Measurements from ENCODE around the gene DSP. TPM values are rescaled to one million over a fixed set of nuclear protein-coding genes. Genes with fewer than 3 reads are reported as not detected.

Gene DSP
- total and polyA plus RNA-seq, 2 experiments from 2014 or later = 16.8 to 43.7 TPM

- Histone ChIP-seq H3K9me2 (ENCODE audit: insufficient read depth) (no peaks in the 10 kb centered on the region), H3K4me2 (no peak overlapping the region), H3K27me3 (ENCODE audit: insufficient read depth) (no peaks in the 10 kb centered on the region), H4K20me1 (replicated peaks; ENCODE audit: insufficient read depth) (no peaks in the 10 kb centered on the region; the same call in 1 of the 2 replicates), H3K36me3 (ENCODE audit: insufficient read depth) (peaks cover 4% of the 10 kb centered on the region; the same call in 1 of the 2 replicates), H3K4me3 (no peak overlapping the region), H3F3A (replicated peaks; ENCODE audit: low read depth) (no peaks in the 10 kb centered on the region), H2AFZ (no peak overlapping the region), H3K79me2 (replicated peaks; ENCODE audit: insufficient read depth) (peaks cover 3% of the 10 kb centered on the region), H3K27ac (ENCODE audit: low read depth) (no peak overlapping the region), H3K4me1 (ENCODE audit: insufficient read depth) (peaks cover 3% of the 10 kb centered on the region; the same call in 1 of the 2 replicates)
- H3K4me1 Mint-ChIP-seq = peaks cover 7% of the 10 kb centered on the region
- no peak for DNase-seq (ENCODE audit: low spot score)
- no peak overlapping the region for H3K27ac Mint-ChIP-seq
- H3K27me3 Mint-ChIP-seq (ENCODE audit: insufficient read depth, low read depth, poor library complexity) = no peaks in the 10 kb centered on the region
- no peaks in the 10 kb centered on the region for H3K9me3 Mint-ChIP-seq
- no peak for ATAC-seq
- no peak overlapping the region for H3K4me3 Mint-ChIP-seq
- no peak for TF ChIP-seq CREB1 (CRISPR knock-in tag; IDR thresholded peaks at IDR 0.05; ENCODE audit: low read depth)
- TF ChIP-seq, protein P1, sequence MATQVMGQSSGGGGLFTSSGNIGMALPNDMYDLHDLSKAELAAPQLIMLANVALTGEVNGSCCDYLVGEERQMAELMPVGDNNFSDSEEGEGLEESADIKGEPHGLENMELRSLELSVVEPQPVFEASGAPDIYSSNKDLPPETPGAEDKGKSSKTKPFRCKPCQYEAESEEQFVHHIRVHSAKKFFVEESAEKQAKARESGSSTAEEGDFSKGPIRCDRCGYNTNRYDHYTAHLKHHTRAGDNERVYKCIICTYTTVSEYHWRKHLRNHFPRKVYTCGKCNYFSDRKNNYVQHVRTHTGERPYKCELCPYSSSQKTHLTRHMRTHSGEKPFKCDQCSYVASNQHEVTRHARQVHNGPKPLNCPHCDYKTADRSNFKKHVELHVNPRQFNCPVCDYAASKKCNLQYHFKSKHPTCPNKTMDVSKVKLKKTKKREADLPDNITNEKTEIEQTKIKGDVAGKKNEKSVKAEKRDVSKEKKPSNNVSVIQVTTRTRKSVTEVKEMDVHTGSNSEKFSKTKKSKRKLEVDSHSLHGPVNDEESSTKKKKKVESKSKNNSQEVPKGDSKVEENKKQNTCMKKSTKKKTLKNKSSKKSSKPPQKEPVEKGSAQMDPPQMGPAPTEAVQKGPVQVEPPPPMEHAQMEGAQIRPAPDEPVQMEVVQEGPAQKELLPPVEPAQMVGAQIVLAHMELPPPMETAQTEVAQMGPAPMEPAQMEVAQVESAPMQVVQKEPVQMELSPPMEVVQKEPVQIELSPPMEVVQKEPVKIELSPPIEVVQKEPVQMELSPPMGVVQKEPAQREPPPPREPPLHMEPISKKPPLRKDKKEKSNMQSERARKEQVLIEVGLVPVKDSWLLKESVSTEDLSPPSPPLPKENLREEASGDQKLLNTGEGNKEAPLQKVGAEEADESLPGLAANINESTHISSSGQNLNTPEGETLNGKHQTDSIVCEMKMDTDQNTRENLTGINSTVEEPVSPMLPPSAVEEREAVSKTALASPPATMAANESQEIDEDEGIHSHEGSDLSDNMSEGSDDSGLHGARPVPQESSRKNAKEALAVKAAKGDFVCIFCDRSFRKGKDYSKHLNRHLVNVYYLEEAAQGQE (IDR thresholded peaks at IDR 0.05; ENCODE audit: unreplicated experiment) = no peak
- TF ChIP-seq EZH2phosphoT487 (IDR thresholded peaks at IDR 0.05; ENCODE audit: unreplicated experiment) = no peak
- no peak for TF ChIP-seq CTCF (conservative IDR thresholded peaks at IDR 0.05; ENCODE audit: low read depth in 2 of 2)
- no peak for TF ChIP-seq ZNF331 (CRISPR knock-in tag; IDR thresholded peaks at IDR 0.05; ENCODE audit: low read depth)
- TF ChIP-seq, protein P2, sequence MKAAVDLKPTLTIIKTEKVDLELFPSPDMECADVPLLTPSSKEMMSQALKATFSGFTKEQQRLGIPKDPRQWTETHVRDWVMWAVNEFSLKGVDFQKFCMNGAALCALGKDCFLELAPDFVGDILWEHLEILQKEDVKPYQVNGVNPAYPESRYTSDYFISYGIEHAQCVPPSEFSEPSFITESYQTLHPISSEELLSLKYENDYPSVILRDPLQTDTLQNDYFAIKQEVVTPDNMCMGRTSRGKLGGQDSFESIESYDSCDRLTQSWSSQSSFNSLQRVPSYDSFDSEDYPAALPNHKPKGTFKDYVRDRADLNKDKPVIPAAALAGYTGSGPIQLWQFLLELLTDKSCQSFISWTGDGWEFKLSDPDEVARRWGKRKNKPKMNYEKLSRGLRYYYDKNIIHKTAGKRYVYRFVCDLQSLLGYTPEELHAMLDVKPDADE (IDR thresholded peaks at IDR 0.05) = no peak
- TF ChIP-seq ZNF114 (CRISPR knock-in tag; IDR thresholded peaks at IDR 0.05) = no peak
- no peak for TF ChIP-seq NANOG (IDR thresholded peaks at IDR 0.05; ENCODE audit: borderline replicate concordance)
- no peak for TF ChIP-seq ZNF462 (CRISPR knock-in tag; IDR thresholded peaks at IDR 0.05)
- H3K36me3 Mint-ChIP-seq (ENCODE audit: low read depth) = peaks cover 27% of the 10 kb centered on the region
Measured at GRCh38 chr6:7585287-7585930, 43.9 kb downstream of the DSP start.

Data from GM23338 (cell line).